TTC549 (cell line): ENCODE data around the gene SIDT2.

Source experiments
- FAIRE-seq: peaks from 2 replicates; lab custom pipeline; 2012; peaks lifted over from hg19 to GRCh38; lab: Jason Lieb, UNC

SIDT2 gene

DNA sequence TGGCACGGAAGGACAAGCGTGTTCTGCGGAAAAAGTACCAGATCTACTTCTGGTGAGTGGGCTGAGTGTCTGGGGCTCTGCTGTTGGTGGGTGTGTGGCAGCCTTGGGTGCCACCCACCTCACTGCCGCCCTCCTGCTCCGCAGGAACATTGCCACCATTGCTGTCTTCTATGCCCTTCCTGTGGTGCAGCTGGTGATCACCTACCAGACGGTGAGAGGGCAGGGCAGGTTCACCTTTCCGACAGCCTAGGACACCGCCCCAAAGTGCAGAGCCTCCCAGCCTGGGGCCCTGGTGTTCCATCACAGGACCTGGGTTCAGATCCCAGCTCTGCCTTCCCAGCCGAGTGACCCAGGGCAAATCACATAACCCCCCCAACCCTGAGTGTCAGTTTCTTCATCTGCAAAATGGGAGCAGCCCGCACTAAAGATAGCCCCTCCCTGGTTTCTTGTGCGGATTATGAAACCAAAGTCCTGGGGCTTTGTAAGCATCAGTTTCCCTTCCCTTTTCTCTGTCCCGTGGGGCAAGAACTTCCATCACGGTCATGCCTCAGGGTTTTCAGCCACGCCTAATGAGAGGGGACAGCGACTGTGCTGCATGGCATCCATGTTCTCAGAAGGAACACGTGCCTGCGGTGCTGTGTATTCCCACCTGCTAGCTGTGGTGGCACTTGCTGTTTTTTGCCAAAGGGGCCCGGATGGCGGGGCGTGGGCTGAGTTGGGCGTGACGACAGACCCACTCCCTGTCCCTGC lies 10.8 kb downstream of the SIDT2 start:
- FAIRE-seq, result no peak

DNA sequence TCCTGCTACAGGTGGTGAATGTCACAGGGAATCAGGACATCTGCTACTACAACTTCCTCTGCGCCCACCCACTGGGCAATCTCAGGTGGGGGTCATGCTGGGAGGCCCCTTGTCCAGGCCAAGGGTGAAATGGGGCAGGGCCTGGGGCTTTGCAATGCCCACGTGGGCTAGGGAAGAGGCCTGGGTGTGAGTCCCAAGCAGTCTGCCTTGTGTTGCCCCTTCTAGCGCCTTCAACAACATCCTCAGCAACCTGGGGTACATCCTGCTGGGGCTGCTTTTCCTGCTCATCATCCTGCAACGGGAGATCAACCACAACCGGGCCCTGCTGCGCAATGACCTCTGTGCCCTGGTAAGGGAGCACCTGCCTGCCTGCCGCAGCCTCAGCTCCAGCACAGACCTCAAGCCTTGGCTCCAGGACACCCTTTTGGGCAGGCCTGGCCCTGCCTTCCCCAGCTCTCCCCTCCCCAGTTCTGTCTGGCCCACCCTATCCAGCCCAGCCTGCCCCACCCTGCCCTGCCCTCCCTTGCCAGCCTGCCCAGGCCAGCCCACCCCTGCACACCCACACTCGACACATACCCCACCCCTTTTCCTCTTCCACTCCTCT lies 11.5 kb downstream of the SIDT2 start:
- no peak for FAIRE-seq

DNA sequence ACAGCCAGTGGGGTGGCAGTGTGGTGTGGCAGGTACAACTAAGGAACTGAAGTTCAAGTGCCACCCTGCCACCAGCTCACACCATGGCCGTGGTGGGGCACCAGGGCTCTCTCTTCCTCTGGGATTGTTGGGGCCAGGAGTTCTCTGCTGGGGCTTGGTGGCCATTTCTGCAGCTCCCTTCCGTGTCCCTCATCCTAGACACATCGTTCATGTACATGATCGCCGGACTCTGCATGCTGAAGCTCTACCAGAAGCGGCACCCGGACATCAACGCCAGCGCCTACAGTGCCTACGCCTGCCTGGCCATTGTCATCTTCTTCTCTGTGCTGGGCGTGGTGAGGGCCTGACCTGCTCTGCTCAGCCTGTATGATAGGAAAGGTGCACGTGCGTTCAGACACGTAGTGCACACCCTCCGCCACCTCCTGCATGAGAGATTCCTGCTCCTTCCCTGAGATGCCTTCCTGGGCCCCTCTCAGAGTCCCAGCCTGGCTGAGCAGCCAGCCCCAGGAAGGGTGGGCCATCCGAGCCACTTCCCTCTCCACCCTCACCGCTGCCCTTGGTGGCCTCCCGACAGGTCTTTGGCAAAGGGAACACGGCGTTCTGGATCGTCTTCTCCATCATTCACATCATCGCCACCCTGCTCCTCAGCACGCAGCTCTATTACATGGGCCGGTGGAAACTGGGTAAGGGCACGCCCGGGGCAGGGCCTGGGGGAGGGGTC lies 13.3 kb downstream of the SIDT2 start:
- FAIRE-seq, result no peak

DNA sequence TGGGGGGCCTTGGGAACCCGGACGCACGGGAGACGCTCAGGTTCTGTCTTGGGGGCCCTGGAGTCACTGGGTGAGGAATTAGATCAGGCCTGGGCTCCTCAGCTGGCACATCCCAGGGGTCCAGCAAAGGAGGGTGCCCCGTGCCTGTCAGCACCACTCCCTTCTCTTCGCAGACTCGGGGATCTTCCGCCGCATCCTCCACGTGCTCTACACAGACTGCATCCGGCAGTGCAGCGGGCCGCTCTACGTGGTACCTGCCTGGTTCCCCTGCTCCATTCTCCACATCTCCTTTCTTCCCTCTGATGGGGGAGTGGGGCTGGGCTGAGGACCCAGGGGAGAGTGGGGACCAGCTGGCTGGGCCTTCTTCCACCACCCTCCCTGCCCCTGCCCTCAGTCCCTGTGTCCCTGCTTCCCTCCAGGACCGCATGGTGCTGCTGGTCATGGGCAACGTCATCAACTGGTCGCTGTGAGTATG lies 13.9 kb downstream of the SIDT2 start:
- no peak for FAIRE-seq

DNA sequence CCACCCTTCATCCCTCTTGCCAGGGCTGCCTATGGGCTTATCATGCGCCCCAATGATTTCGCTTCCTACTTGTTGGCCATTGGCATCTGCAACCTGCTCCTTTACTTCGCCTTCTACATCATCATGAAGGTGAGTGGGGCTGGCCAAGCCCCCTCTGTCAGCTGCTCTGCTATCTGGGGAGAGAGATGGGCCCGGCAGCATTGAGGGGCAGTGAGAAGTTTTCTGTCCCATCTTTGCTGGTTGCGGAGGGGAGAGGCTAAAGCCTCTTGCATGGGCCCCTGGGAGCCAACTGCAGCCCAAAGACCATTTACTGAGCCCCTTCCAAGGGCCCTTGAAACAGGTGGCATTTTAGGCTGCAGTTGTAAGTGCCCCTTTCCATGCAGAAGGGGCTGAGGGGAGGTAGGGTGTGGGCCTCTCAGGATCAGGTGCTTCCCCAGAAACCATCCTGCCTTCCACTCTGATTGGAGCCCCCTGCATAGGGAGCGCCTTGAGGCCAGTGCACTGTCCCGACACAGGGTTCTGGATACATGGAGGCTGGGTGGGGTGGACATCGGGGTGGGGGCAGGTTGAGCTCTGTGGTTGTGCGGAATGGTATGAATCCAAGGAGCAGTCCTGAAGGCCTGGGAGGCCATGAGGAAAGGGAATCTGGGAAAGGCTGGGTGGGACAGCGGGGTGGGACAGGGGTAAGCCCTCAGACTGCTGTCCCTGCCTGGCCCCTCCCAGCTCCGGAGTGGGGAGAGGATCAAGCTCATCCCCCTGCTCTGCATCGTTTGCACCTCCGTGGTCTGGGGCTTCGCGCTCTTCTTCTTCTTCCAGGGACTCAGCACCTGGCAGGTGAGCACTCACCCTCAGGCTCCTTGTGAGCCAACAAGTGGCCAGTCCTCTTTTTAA lies 14.8 kb downstream of the SIDT2 start:
- FAIRE-seq, result no peak

DNA sequence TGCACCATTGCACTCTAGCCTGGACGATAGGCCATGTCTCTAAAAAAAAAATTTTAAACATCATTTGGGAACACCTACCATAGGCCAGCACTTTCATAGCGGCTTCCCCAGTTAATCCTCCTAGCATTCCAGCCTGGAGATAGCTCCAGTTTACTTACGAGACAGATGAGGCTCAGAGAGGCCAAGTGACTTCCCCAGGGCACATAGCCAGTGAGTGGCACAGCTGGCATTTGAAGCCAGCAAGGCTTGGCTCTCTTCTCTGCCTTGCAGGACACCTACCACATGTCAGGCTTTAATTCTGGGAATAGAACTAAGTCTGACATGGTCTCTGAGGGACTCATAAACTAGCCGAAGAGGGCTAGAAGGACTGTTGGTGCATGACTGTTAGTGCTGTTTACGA lies 15.7 kb downstream of the SIDT2 start:
- no peak for FAIRE-seq

DNA sequence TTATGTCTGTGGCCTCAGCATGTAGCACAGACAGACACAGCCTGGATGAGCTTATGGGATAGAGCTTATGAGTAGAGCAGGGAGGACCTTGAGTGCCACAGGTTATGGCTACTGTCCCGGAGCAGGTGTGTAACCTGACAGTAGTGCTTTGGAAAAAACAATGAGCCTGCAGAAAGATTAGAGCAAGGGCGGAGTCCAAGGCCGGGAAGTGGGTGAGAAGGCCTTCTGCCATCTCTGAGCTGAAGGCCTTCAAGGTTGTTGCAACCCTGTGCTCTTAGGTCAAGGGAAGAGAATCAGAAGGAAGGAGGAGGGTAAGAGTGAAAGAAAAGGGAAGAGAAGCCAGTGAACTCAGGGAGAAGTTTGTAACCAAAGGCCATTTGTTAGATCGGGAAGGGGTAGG lies 16.7 kb downstream of the SIDT2 start:
- no peak for FAIRE-seq

DNA sequence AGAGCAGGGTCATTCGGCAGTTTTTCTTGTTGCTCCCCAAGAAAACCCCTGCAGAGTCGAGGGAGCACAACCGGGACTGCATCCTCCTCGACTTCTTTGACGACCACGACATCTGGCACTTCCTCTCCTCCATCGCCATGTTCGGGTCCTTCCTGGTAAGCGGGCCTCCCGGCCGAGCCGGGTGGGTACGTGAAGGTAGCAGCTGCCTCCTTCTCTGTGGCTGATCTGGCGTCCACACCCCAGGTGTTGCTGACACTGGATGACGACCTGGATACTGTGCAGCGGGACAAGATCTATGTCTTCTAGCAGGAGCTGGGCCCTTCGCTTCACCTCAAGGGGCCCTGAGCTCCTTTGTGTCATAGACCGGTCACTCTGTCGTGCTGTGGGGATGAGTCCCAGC lies 17.2 kb downstream of the SIDT2 start:
- FAIRE-seq, result no peak

DNA sequence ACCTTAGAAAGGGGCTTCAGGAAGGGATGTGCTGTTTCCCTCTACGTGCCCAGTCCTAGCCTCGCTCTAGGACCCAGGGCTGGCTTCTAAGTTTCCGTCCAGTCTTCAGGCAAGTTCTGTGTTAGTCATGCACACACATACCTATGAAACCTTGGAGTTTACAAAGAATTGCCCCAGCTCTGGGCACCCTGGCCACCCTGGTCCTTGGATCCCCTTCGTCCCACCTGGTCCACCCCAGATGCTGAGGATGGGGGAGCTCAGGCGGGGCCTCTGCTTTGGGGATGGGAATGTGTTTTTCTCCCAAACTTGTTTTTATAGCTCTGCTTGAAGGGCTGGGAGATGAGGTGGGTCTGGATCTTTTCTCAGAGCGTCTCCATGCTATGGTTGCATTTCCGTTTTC lies 18.5 kb downstream of the SIDT2 start:
- no peak for FAIRE-seq

DNA sequence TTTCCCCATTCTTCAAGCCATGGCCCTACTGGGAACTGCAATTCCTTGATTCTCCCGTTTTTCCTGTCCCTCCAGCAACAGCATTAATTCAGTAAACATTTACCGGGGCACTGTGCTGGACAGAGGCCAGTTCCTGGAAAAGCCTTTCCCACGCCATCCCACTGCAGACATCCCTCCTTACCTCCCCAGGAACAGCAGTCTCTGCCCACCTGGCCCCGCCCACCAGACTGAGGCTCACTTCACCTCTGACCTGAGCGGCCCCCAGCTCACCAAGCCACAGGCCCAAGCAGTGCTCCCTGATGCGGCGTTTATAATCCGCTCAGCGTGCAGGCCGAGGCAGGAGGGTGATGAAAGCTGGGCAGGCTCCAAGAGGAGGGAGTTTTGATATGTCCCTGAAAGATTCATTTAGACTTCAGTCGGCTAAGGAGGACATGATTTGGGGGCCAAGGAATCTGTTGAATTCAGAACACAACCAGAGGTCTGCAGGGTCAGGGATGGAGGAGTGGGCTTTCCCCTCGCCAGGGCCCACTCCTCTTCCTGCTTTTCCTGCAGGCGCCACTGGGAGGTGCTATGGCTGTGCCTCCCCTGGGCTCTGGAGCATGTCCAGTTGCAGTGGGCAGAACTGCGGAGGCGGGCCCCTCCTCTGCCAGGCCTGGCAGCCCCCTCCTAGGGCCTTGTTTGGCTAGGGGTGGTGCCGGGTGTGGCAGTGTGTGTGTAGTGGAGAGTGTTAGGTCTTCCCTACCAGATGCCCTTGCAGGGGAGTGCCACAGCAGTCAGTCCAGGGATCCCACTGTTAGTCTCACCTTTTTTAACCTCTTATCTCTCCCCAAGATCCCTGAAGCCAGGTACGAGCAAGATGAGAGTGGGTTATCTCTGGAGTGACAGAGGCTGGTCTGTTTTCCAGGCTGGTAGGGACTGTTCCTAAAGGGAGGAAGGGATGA lies 19.2 kb downstream of the SIDT2 start:
- no peak for FAIRE-seq

DNA sequence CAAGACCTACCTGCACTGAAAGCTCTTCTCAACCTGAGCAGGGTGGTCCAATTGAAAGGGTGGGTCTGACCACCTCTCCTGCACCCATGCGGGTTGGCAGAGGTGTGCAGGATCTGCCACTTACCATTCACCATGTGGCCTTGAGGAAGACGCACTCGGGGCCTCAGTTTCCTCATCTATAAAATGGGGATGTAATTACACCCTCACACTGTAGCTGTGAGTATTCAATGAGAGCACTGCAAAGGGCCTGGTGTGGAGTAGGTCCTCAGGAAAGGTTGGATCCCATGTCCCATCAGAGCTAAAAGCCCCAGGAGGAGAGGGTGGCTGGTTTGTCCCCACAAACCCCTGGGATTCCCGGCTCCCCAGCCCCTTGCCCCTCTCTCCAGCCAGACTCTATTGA lies 20.1 kb downstream of the SIDT2 start:
- no peak for FAIRE-seq

DNA sequence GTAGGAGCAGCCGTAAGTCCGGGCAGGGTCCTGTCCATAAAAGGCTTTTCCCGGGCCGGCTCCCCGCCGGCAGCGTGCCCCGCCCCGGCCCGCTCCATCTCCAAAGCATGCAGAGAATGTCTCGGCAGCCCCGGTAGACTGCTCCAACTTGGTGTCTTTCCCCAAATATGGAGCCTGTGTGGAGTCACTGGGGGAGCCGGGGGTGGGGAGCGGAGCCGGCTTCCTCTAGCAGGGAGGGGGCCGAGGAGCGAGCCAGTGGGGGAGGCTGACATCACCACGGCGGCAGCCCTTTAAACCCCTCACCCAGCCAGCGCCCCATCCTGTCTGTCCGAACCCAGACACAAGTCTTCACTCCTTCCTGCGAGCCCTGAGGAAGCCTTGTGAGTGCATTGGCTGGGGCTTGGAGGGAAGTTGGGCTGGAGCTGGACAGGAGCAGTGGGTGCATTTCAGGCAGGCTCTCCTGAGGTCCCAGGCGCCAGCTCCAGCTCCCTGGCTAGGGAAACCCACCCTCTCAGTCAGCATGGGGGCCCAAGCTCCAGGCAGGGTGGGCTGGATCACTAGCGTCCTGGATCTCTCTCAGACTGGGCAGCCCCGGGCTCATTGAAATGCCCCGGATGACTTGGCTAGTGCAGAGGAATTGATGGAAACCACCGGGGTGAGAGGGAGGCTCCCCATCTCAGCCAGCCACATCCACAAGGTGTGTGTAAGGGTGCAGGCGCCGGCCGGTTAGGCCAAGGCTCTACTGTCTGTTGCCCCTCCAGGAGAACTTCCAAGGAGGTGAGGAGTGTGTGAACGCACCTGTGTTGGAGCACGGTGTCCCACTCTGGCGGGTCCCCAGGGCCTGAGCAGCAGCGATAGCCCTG lies 20.7 kb downstream of the SIDT2 start, which contains the start of gene TAGLN:
TSS of gene TAGLN (plus strand) at position 318 of the 863 bp plus-strand sequence. CDS start 3,644 bp downstream, outside the sequence.
- FAIRE-seq, result no peak

DNA sequence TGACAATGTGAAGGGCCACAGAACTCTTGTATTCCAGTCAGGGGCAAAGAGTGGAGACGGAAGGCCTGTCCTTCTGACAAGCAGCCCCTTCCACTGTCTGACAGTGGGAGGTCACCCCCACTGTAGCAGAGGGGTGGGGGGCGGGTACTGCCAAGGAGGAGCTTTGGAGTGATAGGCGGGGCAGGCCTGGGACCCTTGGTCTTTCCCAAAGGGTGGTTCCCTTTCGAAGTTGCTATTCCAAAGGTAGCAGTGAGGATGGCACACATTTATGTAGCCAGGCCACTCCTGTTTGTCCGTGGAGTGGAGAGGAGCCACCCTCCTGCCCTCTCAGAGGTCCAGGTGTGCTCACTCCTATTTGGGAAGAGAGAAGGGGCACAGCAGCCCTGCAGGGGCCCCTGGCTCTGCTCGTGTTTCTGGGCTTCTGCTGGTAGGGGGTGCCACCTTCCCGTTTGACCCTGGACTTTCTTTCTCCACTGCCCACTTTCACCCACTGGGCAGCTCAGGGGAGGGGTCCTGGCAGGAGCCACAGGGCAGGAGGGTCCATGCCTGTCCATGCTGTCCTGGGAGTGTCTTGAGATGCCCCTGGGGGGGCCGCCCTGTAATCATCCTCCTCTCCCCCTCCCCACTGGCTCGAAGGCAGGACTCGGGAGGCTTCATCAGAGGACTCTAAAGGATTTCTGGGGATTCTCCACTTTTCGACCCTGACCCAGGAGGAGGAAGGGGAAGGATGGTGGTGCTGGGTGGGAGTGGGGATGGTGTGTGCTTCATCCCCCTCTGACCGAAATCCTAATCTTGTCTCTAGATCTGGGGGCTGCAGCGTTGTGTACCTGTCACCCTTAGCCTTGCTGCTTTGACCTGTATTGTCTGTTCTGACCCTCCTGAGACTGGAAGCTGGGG lies 21.6 kb downstream of the SIDT2 start:
- no peak for FAIRE-seq

DNA sequence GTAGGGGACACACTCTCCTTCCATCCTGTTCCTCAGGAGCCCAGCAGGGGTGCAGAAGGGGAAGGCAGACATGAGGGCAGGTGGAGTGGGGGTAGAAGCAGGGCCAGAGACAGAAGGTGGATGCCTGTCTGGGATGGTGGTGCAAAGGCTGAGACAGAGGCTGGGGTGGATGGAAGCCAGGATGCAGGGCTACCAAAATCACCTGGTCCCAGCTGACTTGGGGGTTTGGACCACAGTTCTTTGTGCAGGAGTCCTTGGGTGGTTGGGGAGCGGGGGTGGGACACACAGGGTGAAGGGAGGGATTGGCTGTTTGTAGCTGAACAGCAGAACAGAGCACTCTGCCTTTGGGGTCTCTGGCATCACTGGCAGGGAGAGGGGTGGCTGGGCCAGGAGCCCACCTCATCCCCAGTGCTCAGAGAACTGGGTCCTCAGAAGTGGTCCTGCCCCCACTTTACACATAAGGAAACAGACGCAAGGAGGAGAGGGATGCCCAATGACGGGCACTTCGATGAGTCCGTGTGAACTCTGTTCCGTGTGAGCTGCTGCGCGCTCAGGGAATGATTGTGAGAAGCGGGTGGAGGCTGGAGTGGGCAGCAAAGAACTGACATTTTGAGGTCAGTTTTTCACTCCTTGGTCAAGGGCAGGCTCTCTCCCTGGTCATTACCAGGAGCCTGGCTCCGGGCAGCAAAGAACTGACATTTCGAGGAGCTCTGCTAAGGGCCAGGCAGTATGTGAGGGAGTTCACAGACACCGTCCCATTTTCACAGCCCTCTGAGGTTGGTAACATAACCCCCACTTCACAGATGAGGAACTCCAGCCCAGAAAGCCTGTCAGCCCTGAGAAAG lies 22.5 kb downstream of the SIDT2 start:
- no peak for FAIRE-seq

DNA sequence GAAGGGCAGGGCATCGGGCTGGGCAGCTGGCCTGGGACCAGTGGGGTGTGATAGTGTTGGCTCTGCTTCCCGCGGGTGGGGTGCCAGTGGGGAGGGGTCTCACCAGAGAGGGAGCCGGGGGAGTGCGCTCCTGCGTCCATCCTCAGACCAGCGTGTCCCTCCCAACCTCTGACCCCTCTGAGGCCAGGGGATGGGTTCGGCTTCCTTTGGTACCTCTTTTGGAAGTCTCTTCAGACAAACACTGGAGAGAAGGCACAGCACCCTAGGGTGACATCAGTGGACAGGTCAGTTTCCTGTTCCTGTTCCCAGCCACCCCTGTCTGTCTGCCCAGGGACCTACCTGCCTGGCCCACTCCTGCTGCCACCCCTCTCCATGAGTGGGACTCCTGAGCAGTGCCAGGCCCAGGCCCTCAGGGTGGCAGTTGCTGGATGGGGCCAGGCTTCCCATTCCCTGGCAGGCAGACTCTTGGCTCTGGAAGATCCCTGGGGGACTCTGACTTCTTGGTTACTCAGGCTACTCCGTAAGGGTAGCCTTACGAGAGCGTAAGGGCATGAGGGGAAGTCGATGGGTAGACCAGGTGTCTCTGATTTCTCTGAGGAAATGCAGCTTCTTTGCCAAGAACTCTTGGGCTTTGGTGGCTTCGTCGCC lies 23.2 kb downstream of the SIDT2 start:
- FAIRE-seq, result no peak

DNA sequence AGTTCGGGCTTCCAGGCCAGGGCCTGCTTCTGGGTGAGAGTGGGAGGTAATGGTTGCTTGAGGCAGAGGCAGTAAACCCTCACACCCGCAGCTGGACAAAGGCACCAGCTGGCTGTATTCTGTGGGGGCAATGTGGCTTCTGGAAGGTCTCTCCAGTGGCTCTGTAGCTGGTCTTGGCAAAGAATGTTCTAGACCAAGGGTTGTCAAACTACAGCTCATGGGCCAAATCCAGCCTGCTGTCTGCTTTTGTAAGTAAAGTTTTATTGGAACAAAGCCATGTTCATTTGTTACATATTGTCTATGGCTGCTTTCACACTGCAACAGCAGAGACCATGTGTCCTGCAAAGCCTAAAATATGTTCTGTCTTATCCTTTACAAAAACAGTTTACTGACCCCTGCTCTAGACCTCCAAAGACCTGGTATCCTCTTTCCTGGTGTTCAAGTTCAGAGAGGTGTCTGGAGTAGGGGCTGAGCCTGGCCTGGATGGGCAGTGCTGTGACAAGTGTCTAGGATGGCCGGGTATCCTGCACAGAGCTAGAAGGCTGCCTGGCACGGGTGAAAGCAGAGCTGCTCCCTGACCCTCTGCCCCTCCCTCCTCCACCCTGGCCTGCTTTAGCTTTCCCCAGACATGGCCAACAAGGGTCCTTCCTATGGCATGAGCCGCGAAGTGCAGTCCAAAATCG lies 24.0 kb downstream of the SIDT2 start:
- FAIRE-seq, result no peak

DNA sequence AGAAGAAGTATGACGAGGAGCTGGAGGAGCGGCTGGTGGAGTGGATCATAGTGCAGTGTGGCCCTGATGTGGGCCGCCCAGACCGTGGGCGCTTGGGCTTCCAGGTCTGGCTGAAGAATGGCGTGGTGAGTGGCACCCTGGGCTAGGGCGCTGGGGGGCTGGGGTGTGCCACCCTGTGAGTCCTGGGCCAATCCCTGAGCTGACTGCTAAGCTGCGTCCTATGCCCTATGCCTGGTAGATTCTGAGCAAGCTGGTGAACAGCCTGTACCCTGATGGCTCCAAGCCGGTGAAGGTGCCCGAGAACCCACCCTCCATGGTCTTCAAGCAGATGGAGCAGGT lies 24.5 kb downstream of the SIDT2 start:
- FAIRE-seq, result no peak
